ENCODE measurements around the gene TSPAN9.

TSPAN9 gene

DNA sequence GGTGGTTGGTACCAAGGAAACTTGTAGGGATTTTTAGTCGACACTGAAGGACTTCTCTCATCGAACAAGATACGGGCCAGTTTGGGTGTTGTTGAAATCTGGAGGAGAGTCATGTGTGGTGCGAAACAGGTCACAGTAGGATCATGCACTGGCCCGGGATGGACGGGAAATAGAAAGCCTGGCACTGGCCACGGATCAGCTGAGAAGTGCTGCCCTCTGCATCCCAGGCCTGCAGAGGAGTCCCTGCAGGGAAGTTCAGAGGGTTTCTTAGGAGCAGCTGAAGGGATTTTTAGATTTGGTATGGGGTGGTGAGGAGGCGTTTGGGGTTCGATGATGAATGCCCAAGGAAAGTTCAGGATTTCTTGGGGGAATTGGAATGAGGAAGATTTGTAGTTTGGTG lies 63.1 kb downstream of the TSPAN9 start:
- Histone ChIP-seq H3K4me1 (ENCODE audit: insufficient read depth, low read length, severe bottlenecking) (no peaks in the 10 kb centered on the region), H3K27ac (ENCODE audit: low read depth, low read length, poor library complexity, severe bottlenecking) (no peak overlapping the region), H2AFZ (ENCODE audit: low read length) (no peak overlapping the region), H3K9me3 (ENCODE audit: low read length) (no peaks in the 10 kb centered on the region), H3K4me3 (ENCODE audit: low read depth, low read length, poor library complexity, severe bottlenecking) (no peak overlapping the region), H3K79me2 (ENCODE audit: insufficient read depth, low read length) (no peaks in the 10 kb centered on the region), H3K27me3 (ENCODE audit: insufficient read depth, low read length) (peaks cover 15% of the 10 kb centered on the region; the same call in 1 of the 2 replicates), H3K36me3 (ENCODE audit: insufficient read depth, low read length) (no peaks in the 10 kb centered on the region), H3K9ac (ENCODE audit: low read length) (no peak overlapping the region), H3K4me2 (ENCODE audit: low read length) (no peak overlapping the region), H4K20me1 (ENCODE audit: insufficient read depth, low read length) (no peaks in the 10 kb centered on the region), H3K9me2 (ENCODE audit: low read depth, low read length) (no peaks in the 10 kb centered on the region), H3F3A (ENCODE audit: insufficient read depth, low read length) (no peaks in the 10 kb centered on the region)
- no peak for TF ChIP-seq EZH2 (IDR thresholded peaks at IDR 0.05; ENCODE audit: borderline replicate concordance, low read length)
- TF ChIP-seq, protein P1, sequence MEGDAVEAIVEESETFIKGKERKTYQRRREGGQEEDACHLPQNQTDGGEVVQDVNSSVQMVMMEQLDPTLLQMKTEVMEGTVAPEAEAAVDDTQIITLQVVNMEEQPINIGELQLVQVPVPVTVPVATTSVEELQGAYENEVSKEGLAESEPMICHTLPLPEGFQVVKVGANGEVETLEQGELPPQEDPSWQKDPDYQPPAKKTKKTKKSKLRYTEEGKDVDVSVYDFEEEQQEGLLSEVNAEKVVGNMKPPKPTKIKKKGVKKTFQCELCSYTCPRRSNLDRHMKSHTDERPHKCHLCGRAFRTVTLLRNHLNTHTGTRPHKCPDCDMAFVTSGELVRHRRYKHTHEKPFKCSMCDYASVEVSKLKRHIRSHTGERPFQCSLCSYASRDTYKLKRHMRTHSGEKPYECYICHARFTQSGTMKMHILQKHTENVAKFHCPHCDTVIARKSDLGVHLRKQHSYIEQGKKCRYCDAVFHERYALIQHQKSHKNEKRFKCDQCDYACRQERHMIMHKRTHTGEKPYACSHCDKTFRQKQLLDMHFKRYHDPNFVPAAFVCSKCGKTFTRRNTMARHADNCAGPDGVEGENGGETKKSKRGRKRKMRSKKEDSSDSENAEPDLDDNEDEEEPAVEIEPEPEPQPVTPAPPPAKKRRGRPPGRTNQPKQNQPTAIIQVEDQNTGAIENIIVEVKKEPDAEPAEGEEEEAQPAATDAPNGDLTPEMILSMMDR (IDR thresholded peaks at IDR 0.05; ENCODE audit: low read length), result no peak

DNA sequence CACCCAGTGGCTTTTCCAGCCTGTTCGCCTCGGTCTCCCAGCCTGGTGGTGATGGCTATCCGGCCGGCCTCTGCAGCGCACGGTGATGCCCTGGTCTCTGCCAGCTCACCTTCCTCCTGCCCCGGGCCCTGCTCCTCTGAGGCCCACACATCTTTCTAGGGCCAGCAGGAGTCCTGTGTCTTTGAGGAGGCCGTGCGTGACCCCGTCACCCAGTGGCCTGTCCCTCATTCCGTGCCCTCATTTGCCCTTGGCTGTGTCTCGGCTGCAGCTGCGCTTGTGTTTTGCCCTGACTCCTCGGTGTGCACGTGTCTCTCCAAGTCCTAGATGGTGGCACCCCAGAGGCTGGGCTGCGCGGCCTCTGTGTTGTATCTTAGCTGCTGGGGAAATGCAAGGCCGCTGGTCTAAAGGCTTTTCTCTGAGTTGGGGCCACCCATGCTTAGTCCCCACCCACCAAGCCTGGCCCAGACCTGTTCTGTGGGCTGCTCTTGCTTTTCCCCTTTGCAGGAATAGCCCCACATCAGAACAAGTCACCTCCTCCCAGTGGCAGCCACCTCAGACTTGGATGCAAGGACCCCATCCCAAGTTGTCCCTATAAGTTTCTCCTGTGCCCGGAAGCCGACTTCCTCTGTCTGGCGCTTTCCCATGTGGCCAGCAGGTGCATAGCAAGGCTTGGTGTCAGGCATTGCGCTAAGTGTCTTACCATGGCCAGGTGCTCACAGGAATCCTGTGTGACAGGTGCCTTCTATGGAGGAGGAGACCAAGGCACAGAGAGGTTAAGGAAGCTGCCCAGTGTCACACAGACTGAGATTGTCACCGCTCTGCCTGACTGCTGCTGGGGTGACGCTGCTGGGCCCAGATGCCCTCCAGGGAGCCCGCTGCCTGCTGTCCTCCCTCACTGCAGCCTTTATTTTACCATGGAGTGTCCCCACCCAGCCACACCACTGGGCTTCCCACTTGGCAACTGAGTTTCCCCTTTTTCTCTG lies 64.5 kb downstream of the TSPAN9 start:
- Histone ChIP-seq H3K9me2 (ENCODE audit: low read depth, low read length) (no peaks in the 10 kb centered on the region), H3K27ac (ENCODE audit: low read depth, low read length, poor library complexity, severe bottlenecking) (no peak overlapping the region), H3F3A (ENCODE audit: insufficient read depth, low read length) (no peaks in the 10 kb centered on the region), H3K9ac (ENCODE audit: low read length) (no peak overlapping the region), H3K36me3 (ENCODE audit: insufficient read depth, low read length) (no peaks in the 10 kb centered on the region), H3K9me3 (ENCODE audit: low read length) (no peaks in the 10 kb centered on the region), H3K79me2 (ENCODE audit: insufficient read depth, low read length) (no peaks in the 10 kb centered on the region), H3K4me2 (ENCODE audit: low read length) (no peak overlapping the region), H4K20me1 (ENCODE audit: insufficient read depth, low read length) (no peaks in the 10 kb centered on the region), H2AFZ (ENCODE audit: low read length) (no peak overlapping the region), H3K4me3 (ENCODE audit: low read depth, low read length, poor library complexity, severe bottlenecking) (no peak overlapping the region), H3K4me1 (ENCODE audit: insufficient read depth, low read length, severe bottlenecking) (no peaks in the 10 kb centered on the region), H3K27me3 (ENCODE audit: insufficient read depth, low read length) (peaks cover 23% of the 10 kb centered on the region; the same call in 1 of the 2 replicates)
- TF ChIP-seq, protein P1 (IDR thresholded peaks at IDR 0.05; ENCODE audit: low read length), result no peak
- no peak for TF ChIP-seq EZH2 (IDR thresholded peaks at IDR 0.05; ENCODE audit: borderline replicate concordance, low read length)

DNA sequence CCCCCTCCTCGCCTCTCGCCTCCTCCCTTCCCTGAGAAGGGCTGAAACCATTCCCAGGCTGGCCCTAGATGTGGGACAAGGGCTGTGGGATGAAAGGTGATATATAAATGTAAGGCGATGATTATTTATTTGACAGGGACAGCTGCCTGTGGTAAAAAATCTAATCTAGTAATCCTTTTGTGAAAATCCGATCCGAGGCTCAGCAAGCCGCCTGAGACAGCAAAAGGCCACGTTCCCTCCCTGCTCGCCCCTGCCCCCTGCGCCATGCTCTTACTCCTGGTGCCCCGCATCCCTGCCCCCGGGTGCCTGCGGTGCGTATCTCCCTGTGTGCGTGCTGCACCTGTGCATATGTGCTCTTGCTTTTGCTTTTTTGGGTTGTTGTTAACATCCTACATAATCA lies 65.2 kb downstream of the TSPAN9 start:
- H3K4me1 ChIP-seq (ENCODE audit: insufficient read depth, low read length, severe bottlenecking), result no peaks in the 10 kb centered on the region
- H3K27me3 ChIP-seq (ENCODE audit: insufficient read depth, low read length), result peaks cover 23% of the 10 kb centered on the region; the same call in 1 of the 2 replicates
- H3K9ac ChIP-seq (ENCODE audit: low read length), result no peak overlapping the region
- H2AFZ ChIP-seq (ENCODE audit: low read length), result no peak overlapping the region
- H3K36me3 ChIP-seq (ENCODE audit: insufficient read depth, low read length), result no peaks in the 10 kb centered on the region
- H3K79me2 ChIP-seq (ENCODE audit: insufficient read depth, low read length), result no peaks in the 10 kb centered on the region
- H3K4me2 ChIP-seq (ENCODE audit: low read length), result no peak overlapping the region
- H3F3A ChIP-seq (ENCODE audit: insufficient read depth, low read length), result no peaks in the 10 kb centered on the region
- no peak overlapping the region for H3K4me3 ChIP-seq (ENCODE audit: low read depth, low read length, poor library complexity, severe bottlenecking)
- no peak for TF ChIP-seq EZH2 (IDR thresholded peaks at IDR 0.05; ENCODE audit: borderline replicate concordance, low read length)
- TF ChIP-seq, protein P1 (IDR thresholded peaks at IDR 0.05; ENCODE audit: low read length), result no peak
- no peak overlapping the region for H3K27ac ChIP-seq (ENCODE audit: low read depth, low read length, poor library complexity, severe bottlenecking)
- no peaks in the 10 kb centered on the region for H3K9me2 ChIP-seq (ENCODE audit: low read depth, low read length)
- H4K20me1 ChIP-seq (ENCODE audit: insufficient read depth, low read length), result no peaks in the 10 kb centered on the region
- H3K9me3 ChIP-seq (ENCODE audit: low read length), result no peaks in the 10 kb centered on the region

All from OCI-LY1 (cell line).